Right renal pelvis (tissue), 4 donors: Measurements from ENCODE around the gene EGF. TPM values are rescaled to one million over a fixed set of nuclear protein-coding genes. Genes with fewer than 3 reads are reported as not detected.

Source experiments
- DNase-seq, 4 donors: peaks; one replicate each; pipeline ENCODE4 v3.0.0-alpha.2; 2013; ENCODE audit warnings: low read depth in 4 of 4, low spot score in 3 of 4, missing footprints in 1 of 4
- polyA plus RNA-seq, 4 donors: library from polyadenylated mRNA; unstranded; fragments of 120-200 nt; gene quantifications; one replicate each; pipeline ENCODE4 v1.2.1, GENCODE V29; 2013; ENCODE audit not compliant: insufficient read length in 4 of 4

The EGF gene
- polyA plus RNA-seq, 4 donors: 2.9 to 5.2 (median 3.7) TPM

DNA sequence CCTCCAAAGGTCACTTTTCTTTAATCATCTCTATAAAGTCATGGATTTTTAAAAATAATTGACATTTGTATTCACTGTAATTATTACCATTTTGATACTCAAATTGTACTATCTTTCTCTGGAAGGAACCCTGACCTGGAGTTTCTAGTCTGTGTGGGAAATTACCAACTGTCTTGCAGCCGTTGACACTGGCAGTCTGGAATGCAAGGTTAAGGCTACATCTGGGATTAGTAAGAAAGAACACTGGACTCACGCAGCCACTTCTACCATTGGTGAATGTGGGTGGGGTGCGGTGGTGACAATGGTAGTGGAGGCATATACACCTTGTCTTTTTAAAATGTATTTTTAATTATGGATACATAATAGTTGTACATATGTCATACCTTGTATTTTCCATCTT lies 40.9 kb downstream of the EGF start:
- no peak for DNase-seq

DNA sequence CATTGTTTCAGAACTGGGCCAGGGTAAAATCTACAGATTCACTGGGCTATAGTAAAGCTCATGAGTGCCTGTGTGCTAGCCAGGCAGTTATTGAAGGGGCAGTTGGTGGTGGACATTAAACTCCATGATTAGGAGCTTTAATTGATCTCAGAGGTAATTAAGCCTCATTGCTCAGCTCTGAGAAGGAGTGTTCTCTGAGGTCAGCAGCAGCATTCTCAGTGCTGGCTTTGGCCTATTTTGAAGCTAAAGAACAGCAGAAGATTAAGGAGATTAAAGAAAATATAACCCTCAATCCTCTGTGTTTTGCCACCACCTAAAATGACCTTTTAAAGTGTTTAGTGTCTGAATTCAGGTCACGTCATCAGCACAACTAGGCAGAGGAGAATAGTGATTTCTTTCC lies 42.5 kb downstream of the EGF start:
- no peak for DNase-seq

DNA sequence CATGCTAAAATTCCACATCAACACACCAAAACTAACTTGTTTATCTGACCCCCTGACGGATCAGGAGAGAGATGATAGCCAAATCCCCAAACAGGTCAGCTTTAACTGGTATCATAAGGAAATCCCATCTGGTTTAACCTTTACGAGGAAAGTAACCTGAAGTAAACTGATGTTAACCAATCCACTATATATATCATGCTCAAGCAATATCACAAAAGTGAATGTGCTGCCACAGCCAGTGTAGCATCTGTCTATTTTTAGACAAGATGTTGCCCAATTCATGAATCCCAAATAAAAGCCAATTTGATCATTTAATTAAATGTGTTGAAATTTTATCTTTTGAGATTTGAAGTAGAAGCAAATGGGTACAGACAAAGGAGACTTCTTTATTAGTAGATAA lies 44.5 kb downstream of the EGF start:
- no peak for DNase-seq

DNA sequence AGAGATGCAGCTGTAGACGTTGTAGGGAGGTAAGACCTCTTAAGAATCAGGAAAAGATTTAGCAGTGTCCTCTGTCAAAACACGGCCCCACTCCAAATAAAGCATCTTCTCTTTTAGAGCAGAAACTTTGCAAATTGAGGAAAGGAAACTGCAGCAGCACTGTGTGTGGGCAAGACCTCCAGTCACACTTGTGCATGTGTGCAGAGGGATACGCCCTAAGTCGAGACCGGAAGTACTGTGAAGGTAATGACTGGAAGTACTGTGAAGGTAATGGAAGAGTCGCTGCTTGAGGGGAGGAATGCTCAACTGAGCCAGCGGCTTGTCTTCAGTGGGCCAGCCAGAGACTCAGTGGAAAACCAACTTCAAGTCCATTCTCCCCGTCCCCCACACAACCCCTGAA lies 46.5 kb downstream of the EGF start:
- DNase-seq: no peak

DNA sequence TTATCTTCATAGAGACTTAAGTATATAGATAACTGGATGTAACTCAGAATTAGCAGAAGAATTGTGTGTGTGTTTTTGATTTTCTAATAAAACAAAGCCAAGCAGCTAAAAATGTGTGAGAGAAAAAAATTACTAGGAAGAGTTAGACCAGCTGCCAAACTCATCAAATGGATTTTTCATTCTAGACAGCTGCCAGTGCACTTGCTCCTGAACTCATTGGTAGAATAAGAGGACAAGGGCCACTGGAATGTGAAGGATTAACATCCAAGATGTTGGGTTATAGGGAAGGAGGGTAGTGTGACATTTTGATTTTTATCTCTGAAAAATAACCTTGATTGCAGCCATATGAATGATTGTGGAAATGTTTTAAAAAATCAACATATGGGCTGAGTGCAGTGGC lies 49.7 kb downstream of the EGF start:
- DNase-seq: no peak

DNA sequence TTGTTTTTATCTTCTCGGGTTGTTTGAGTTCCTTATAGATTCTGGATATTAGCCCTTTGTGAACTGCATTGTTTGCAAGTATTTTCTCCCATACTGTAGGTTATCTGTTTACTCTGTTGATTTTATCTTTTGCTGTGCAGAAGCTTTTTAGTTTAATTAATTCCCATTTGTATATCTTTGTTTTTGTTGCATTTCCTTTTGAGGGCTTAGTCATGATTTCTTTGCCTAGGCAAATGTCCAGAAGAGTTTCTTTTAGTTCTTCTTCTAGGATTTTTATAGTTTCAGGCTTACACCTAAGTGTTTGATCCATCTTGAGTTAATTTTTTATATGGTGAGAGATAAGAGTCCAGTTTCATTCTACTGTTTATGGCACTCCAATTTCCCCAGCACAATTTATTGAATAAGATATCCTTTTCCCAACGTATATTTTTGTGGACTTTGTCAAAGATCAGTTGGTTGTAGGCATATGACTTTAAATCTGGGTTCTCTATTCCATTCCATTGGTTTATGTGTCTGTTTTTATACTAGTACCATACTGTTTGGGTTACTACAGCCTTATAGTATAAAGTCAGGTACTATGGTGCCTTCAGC lies 54.3 kb downstream of the EGF start:
- no peak for DNase-seq

DNA sequence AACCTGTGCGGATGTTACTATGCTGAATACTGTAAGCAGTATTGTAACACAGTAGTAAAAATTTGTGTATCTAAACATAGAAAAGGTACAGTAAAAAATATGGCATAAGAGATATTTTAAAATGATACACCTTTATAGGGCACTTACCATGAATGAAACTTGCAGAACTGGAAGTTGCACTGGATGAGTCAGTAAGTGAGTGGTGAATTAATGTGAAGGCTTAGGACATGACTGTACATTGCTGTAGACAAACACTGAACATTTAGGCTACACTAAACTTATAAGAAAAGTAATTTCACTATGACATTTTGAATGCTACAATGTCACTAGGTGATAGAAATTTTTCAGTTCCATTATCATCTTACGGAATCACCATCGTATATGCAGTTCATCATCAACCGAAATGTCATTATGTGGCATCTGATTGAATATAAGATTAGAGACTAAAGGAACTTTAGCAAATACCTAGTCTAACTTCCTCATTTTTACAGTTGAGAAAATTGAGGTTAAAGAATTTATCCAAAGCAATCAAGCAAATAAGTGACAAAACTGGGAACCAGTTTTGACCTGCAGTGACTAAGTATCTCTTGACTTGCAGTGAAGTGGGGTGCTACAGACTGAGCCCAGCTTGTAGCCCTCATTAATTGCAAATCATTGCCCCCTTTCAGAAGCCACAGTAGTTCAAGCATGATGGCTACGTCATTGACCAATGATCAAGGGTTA lies 55.3 kb downstream of the EGF start:
- no peak for DNase-seq

DNA sequence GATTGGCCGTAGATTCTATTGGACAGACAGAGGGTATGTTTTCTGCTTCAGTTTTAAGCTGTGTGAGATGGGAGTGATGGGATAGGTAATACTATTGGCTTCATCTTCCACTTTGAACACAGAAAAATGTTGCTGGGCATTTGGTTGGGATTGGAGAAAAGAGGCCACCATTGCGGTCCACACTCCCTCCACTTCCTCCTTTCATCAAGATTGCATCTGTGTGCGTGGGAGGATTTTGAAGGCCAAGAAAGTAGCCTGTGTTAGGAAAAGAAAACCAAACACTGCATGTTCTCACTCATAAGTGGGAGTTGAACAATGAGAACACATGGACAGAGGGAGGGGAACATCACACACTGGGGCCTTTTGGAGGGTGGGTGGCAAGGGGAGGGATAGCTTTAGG lies 56.4 kb downstream of the EGF start:
- DNase-seq: no peak

DNA sequence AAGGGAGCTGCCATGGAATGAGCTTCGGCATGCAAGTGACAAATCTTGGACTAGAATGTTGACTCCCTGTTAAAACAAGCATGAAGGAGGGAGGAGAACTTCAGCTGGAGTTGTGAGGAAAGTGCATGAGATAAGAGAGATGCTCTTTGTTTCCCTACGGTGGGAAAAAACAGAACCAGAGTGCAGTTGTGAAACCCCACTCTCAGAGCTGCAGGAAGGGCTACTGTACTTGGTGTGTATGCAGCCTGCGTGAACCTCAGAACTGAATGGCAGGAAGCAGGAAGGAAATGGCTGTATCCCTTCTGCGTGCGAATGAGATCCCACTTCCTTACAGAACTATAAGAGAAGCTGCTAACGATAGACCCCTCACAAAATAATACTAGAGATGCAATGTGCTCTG lies 57.2 kb downstream of the EGF start:
- no peak for DNase-seq

DNA sequence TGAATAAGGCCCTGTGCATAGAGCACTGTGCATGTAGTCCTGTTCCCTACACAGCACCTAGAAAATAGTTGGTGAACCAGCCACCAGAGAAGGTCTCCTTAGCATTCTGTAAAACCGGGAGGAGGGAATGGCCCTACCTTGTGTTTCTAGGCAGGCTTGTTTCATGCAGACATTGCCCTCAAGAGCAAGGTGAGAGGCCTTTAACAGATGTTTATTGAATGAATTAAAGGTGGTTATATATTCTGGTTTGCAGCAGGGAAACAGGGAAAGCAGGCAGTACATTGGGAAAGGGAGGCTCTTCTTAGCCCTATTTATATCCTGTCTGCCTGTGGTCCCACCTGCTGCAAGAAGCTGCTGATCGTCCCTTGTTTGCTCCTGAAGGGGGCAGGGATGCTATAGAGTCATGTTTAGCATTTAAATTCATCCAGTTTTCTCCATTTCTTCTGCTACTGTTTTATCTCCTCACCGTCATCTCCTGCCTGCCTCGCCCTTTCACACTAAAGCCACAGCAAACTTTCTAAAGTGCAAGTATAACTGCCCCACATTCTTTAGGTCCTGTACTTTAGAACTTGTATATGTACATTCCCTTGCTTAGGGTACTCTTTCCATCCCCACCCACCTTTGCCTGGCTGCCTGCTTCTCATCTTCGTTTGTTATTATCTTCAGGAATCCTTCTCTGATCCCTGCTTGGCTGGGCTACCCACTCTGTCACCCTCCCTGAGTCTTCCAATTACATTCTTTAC lies 60.3 kb downstream of the EGF start:
- DNase-seq: no peak

DNA sequence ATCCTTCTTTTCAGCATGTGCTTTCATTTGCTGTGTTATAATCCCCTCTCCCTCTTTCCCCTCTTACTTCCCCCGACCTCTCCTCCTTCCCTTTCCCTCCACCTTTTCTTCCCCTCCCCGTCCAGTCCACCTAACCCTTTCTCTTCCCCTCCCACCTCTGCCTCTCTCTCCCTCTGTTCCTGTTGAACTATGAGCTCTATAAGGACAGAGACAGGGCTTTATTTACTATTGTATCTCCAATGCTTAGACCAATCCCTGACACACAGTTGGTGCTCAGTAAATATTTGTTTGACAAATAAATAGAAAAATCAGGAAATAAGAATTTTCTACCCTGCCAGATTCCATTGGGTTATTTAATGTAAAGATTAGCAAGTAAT lies 60.8 kb downstream of the EGF start:
- no peak for DNase-seq

DNA sequence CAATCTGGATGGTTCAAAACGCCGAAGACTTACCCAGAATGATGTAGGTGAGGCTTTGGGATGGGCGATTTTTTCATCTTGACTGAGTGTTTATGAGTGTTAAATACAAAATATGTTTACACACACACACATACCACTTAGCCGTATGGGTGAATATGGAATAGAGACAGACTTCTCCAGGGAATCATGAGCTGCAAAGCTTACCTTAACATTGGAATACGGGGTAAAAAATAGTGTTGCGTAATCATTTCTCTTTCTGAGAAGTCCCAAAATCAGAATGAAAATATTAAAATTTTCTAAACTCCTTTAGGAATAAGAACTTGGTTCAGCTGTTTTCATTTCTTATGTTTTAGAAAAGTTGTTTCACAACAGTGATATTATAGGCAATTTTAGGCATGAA lies 63.5 kb downstream of the EGF start:
- DNase-seq: no peak

DNA sequence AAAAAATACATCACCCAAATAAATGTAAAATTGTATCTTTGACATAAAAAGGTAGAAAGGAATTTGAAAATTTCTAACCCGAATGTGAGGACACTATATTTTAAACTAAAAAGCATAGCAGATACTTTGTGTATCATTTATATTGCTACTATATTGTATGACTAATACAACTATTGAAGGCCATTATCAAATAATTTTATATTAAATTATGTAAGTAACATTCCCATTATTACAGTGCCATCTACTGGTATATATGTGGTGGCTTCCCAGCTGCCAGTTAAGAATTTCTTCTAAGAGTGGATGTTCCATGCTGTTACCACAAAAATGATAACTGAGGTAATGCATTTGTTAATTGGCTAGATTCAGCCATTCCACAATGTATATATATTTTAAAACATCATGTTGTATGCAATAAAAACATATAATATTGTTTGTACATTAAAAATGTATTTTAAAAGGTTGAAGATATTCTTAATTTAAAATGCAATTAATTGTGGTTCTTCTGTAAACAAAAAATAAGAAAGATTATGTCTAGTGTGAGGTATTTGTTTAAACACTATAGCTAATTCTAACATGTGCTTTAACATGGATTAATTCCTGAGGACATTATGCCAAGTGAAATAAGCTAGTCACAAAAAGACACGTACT lies 65.3 kb downstream of the EGF start:
- no peak for DNase-seq

DNA sequence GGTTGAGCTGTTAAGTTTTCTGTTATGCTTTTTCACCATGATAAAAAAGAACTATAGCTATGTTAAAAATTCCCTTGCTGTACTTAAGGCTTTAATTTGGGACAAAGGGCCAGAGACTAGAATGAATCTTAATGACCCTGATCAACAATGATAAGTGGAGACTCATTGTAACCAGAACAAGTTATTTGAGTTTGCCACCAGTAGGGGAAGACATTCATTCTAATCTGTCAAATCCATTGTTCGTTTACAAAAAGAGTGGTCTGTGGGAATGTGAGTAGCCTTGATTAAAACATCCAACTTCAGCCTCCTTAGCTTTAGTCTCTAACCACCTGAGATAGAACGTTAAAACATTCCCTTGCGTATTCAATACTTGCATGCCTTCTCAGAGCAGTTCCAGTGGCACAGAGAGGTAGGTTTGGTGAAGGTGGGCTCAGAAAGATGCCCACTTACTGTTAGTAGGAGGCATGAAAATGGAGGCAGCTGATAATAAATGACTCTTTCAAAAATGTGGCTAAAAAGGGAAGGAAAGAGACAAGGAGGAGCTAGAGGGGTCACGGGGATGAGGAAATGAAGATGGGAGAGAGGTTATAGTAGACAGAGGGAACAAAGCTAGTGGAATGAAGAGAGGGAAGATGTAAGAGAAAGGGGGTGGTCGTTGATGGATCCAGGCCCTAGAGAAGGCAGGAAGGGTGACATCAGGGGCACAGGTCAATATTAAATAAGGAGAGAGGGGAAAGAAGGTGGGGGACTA lies 66.2 kb downstream of the EGF start:
- DNase-seq: no peak

DNA sequence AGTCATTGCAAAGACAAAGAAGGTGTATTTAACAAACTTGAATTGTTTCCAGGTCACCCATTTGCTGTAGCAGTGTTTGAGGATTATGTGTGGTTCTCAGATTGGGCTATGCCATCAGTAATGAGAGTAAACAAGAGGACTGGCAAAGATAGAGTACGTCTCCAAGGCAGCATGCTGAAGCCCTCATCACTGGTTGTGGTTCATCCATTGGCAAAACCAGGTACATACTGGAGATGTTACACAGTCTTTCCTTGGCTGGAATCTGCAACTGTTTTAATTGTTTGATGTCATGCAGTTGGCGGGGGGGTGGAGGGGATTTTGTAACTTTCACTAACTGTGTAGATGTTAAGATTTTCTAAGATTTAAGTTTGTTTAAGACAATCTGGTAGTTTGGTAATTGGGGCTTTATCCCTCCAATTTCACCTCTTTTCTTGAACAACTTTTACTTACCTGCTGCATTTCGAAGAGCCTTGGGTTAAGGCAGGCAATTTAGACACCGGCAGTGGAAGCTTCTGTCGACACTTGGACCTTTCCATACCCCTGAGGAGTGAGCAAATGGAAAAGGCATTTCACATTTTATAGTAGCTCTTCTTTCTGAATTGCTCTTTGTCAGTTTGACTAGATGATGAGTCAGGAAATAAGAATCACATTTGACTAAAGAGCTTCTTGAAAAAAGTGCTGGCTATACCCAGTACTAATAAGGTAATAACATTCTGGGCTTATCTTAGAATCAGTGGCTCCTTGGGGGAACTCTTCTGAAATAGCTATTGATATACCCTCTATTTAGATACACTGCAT lies 67.4 kb downstream of the EGF start:
- no peak for DNase-seq

DNA sequence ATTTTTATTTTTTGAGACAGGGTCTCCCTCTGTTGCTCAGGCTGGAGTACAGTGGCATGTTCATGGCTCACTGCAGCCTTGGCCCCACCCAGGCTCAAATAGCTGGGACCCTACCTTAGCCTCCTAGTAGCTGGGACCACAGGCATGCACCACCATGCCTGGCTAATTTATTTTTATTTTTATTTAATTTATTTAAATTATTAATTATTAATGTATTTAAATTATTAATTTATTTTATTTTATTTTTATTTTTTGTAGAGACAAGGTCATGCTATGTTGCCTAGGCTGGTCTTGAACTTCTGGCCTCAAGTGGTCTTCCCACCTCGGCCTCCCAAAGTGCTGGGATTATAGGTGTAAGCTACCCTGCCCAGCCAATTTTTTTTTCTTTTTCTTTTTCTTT lies 69.3 kb downstream of the EGF start:
- DNase-seq: no peak

DNA sequence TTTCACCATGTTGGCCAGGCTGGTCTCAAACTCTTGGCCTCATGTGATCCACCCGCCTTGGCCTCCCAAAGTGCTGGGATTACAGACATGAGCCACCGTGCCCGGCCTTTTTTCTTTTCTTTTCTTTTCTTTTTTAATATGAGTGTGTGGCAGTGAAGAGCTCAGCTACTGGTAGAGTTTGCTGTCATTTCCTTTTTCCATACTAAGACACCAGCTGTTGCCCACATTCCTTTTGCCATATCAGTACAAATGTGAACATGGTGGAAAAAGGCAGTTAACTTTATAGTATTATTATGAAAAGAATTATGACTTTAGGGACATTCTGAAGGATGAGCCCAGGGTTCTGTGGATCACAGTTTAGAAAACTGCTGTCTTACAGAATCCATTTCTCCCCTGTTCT lies 69.8 kb downstream of the EGF start:
- no peak for DNase-seq

DNA sequence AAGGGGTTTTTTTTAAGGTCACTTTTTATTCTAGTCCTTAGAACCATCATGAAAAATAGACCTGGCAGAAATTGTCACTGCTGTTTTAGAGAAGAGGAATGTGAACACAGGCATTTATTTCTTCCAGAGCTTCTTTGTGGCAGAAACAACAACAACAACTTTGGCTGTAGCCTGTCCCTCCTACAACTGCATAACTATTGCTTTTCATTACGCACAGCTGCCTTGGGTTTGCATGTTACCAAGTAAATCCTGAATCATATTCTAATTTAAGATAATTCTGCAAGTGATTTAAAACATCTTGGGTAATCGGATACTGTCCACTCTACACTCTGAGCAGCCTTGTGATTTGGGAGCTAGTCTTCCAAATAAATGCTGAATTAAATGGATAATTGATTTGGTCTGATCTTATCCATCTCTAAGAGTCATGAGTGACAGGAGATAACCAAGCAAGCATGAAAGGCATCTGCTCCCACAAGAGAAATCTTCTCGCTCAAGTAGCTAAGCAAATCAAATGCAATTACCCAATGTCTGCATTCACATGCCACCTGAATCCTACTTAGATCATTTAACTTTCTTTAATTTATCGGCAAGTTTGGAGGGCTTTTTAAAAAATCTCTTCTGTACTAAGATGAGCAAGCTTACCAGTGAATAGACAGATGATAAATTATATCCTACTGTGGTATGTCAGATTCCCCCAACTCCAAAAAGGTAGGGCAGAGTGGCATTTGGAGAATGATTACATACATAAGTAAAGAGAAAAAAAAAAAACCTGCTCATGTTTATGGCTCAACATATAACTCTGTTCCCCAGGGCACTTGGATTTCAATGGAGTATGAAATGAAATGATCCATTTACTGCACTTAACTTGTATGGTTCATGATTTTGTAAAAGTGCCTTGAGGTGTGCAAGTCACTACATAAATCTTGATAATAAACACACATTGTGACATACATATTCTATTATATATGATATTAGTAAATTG lies 73.6 kb downstream of the EGF start:
- no peak for DNase-seq

DNA sequence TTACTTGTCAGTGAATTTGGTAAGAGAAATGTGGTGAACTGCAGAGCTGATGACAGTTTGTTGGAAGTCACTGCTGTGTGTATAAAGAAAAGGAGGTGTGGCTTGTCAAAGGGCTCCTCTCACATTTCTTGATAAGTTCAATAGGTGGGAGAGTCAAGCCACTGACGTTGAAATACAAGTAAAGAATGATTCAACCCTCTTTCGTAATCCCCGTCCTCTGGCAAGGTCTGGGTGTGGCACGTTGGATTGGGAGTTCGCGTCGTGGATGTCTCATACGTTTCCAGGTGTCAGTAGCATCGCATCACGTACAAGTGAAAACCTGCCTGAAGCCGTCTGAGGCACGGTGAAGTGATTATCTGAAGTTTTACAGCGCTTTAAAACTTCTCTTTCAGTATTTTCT lies 76.4 kb downstream of the EGF start:
- no peak for DNase-seq
